ENCODE measurements around the gene VPS41.
A peak's percentile ranks its signal among the peaks of the same experiment; 100 is the strongest.
"Not testable (repeated sequence)": the region's sequence is repeated elsewhere in the genome, so short reads cannot be mapped to it uniquely, and the experiment has no call there.

The VPS41 gene

DNA sequence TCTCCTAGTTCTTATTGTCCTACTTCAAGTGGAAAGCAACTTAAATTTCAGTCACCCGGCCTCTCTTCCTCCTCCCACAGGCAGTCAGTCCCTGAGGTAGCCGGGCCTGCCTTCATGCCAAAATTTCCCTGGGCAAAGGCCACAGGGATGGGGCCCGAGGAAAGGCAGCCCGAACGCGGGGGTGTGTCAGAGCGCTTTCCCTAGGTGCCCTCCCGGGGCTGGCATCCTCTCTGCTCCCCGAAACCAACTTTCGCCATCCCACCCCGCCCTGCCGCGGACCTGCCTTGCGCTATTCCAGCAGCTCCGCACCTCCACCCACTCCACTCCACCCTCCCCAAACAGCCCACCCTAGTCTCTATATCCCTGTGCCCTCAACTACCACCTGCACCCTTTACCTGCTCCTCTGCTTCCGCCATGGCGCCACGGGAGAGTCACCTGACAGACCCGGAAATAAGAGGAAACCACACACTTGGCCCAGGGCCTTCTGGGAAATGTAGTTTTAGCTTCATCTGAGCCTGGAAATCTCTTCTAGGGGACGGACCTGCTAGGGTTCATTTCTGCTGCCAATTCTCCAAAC lies at the start of gene VPS41:
TSS of gene VPS41 (minus strand) at position 433 of the 577 bp plus-strand sequence. CDS start at position 416, 17 bp downstream.
- DNase-seq (ENCODE audit: low read depth in 2 of 3, low spot score in 1 of 3): peak; percentile 56 to 63 (median 59)

DNA sequence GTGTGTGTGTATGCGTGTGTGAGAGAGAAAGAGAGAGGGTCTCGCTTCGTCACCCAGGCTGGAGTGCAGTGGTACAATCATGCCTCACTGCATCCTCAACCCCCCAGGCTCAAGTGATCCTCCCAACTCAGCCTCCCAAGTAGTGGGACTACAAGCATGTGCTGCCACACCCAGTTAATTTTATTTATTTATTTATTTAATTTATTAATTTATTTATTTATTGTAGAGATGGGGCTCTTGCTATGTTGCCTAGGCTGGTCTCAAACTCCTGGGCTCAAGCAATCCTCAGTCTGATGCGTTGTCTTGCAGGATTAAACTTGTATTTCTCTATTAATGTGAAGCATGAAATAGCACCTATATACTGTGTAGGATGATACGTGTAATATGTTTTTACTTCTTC lies 46.9 kb upstream of the VPS41 start:
- DNase-seq (ENCODE audit: low read depth in 2 of 3, low spot score in 1 of 3): no peak

DNA sequence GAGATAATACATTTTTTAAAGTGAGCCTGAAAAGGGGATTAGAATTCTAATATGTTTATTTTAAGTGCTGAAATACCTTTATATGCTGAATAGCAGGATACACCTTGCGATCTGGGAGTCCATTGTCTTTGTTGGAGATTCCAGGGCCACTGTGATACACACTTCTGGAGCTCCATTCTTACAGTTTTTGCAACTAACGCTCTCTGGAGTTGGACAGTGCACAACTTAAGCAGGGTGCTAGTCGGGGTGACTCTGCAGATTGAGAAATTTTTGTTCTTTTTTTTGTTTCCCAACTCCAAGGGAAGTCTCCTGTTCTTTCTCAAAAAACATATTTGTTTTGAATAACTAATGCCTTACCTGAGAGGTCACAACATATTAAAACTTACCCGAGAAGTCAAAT lies 45.0 kb upstream of the VPS41 start:
- DNase-seq (ENCODE audit: low read depth in 2 of 3, low spot score in 1 of 3): no peak

DNA sequence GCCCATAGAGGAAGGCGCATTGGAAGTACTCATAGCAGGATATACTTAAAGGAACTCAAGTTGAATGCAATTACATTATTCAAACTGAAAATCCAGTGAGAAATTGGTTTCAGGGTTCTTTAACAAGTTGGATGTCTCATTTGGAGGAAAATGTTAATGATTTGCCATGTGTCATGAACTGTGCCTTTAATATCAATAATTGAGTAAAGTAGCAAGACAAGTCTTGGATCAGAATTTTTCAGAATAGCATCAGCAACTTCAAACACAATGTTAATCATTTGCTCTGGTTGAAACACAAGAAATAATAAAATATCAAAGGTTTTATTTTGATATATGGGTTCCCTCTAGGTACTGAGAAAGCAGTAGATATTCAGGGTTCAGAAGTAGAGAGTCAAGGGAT lies 44.2 kb upstream of the VPS41 start:
- no peak for DNase-seq (ENCODE audit: low read depth in 2 of 3, low spot score in 1 of 3)

DNA sequence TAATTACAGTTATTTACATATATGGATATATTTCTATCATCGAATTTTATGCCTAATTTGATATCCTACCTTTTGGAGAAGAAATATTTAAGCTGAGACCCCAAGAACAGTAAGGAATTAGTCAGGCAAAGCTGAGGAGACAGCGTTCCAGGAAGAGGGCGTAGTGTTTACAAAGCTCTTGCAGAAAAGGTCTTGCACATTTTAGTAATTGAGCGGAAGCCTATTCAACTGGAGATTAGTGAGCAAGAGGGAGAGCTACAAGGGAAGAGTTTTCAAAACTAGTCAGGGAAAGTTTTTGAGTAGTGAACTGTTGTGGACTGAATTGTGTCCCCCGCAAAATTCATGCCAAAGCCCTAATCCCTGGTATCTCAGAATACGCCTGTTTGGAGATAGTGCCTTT lies 42.2 kb upstream of the VPS41 start:
- no peak for DNase-seq (ENCODE audit: low read depth in 2 of 3, low spot score in 1 of 3)

DNA sequence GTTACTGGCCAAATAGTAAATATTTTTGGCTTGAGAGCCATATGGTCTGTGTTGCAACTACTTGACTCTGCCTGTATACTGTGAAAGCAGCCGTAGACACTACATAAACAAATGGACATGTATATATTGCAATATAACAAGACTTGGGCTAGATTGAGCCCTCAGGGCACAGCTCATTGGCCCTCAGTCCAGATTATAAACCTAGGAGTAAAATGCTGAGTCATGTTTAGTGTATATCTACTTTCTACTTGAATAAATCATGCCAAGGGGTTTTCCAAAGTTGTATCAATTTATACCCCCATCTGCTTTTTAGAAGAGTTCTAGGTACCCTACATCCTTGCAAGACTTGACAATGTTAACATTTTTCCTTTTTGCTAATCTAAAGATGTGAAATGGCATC lies 41.3 kb upstream of the VPS41 start:
- no peak for DNase-seq (ENCODE audit: low read depth in 2 of 3, low spot score in 1 of 3)

DNA sequence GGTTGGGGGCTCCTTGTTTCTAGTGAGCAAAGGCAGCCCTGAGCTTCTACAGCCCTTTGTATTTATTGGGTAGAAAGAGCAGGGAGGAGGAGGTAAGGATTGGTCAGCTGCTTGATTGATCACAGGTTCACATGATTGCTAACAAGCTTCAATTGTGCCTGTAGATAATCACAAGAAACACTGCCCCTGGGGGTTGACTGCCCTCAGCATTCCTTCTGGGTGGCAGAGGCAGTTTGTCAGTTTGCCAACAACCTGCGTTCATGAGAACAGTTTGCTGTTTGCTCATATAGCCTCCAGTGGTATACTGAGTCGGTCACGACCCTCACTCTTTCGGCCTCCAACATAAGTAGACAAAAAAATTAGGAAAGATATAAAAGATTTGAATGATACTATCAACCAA lies 38.5 kb upstream of the VPS41 start:
- not testable (repeated sequence) for DNase-seq (ENCODE audit: low read depth in 2 of 3, low spot score in 1 of 3)

DNA sequence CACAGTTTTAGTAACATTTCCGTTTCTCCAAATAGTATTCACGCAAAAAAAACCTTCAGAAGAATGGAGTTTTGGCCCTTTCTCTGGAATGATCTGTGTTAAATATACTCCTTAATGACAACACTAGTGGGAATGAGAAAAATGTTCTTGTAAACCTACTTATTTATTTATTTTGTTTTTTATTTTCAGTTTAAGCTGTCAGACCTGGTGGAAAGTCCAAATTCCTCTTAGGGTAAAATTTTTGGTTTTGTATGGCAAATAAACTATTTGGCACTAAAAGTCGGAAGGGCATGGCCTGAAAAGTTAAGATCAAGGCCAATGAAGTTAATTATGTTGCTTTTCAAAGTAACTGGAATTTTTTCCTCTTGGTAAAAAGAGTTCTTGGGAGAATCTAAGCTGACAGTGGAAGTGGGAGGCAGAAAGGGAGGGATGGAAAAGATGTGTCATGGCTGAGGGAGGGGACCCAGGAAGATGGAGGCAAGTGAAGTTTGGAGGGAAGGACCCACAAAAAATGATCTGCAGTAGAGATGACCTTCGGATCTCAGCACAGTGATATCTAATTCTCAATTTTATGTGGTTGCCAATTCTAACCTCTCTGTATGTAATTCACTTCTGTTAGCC lies 33.5 kb upstream of the VPS41 start:
- DNase-seq (ENCODE audit: low read depth in 2 of 3, low spot score in 1 of 3): no peak

DNA sequence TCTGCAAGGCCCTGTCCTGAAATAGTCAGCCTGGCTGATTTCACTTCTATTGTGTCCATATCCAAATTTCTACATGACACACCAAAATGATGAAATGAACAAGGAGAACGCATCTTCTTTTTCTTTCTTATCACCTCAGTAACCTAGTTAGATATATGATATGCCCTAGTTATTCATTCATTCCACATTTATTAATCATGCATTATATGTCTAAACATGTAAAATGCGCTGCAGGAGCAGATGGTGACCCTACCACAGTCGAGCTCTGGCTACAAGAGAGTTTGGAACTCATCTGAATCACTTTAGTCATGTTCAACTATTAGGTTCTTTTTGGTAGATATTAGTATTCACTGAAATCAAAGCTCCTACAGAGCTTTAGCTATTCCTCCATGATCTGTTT lies 31.8 kb upstream of the VPS41 start:
- DNase-seq (ENCODE audit: low read depth in 2 of 3, low spot score in 1 of 3): no peak

DNA sequence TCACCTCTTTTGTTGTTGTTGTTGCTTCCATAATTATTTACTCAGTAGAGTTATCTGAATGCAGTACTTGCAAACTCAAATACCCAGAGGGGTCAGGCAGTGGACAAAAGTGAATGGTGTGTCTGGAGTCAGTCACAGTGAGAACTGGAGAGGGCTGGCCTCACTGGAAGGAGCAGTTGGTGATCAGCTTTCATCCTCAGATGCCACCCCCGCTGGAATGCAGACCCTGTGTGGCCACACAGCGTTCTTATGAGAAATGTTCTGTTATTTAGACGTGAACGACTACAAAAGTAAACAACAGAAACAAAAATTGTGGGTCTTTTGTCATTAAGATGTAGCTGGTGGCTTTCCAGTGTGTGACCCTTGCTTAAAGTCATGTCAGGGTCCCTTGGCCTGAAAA lies 29.6 kb upstream of the VPS41 start:
- no peak for DNase-seq (ENCODE audit: low read depth in 2 of 3, low spot score in 1 of 3)

DNA sequence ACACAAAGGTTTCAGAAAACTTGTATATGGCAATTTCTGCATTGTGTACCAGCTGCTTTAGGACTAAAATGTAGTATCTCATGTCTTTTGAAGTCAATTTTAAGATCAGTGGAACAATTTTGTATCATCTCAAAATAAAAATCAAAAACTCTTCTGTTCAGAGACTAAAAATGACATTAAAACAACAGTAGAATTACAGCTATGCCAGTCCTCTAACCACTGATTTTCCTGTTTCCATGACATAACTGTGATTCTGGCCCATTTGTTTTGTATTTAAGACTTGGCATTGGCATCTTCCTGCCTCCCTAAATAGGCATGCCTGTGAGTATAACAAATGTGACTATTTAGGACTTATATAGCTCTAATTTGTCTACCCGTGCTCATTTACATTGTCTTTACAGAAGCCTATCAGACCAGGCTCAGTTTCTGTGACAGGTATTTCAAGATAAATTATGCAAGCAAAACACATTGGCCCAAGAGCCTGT lies 29.1 kb upstream of the VPS41 start:
- no peak for DNase-seq (ENCODE audit: low read depth in 2 of 3, low spot score in 1 of 3)

DNA sequence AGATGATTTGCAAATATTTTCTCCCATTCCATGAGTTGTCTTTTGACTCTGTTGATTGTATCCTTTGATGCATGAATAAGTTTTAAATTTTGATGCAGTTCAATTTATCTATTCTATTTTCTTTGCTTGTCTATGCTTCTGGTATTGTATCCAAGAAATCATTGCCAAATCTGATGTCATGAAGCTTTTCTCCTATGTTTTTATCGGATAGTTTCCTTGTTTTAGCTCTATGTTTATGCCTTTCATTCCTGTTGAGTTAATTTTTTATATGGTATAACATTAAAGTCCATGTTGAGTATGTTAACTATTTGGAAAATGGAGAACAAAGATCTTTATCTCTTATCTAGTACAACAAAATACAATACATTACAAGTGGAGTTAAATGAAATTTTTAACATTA lies 27.6 kb upstream of the VPS41 start:
- DNase-seq (ENCODE audit: low read depth in 2 of 3, low spot score in 1 of 3): no peak

DNA sequence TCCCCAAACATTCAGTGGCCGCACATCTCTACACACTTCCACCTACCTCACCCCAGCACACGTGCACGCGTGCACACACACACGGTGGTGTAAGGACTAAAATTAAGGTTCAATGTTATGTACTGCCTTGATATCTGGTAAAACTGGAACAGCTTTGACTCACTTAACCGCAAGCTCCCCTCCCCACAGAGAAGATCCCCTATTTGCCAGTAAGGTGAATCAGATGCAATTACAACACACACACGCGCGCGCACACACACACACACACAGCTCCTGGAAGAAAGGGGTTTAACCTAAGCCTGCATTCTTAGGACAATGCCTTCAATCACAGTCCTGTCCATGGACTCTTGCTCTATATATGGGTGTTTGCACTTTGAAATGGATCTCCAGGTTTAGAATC lies 25.5 kb upstream of the VPS41 start:
- DNase-seq (ENCODE audit: low read depth in 2 of 3, low spot score in 1 of 3): no peak

DNA sequence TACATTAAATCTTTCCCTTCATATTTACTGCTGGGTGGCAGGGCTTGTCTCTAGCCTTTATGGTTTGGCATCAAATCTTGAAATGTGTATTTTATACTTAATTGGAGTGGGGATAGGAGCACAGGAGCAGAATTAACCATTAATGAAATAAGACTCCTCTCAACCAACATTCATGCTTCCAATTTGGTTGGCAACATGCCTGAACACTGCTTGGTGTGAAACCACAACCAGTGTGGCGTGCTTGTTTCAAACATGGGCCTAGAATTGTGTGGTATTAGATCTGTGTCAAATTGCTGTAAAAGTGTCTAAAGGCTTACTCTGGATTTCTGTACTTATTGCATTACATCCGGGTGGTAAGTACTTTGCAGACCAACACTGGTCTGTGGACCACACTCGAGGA lies 25.1 kb upstream of the VPS41 start:
- no peak for DNase-seq (ENCODE audit: low read depth in 2 of 3, low spot score in 1 of 3)

DNA sequence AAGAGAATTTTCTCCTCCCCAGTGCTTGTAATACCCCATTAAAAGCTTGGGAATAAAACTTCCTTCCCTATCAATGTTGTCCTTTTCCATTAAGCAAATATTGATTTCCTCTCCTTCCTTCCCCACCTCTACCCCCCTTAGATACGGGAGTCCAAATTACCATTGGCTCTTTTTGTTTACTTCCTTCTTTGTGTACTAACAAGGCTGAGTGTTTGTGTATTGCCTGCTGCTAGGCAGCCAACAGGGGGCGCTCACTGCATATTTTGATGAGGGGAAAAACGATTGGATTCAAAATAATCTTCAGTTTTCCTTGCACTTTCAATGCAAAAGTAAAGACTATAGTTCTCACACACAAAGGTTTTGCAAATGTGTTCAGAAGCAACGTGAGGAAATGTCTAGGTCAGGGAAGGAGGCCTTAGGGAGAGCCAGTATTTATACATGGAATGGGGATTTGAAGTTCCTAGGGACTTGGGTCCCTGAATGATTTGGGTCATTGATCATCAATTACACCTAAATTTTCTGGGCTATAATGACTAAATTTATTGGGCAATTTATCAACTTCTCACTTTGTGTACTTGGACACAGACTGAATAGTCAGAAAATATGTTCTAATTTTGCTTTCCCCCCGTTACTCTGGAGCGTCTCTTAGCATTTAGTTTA lies 23.6 kb upstream of the VPS41 start:
- DNase-seq (ENCODE audit: low read depth in 2 of 3, low spot score in 1 of 3): peak; percentile 25 to 60 (median 34)

DNA sequence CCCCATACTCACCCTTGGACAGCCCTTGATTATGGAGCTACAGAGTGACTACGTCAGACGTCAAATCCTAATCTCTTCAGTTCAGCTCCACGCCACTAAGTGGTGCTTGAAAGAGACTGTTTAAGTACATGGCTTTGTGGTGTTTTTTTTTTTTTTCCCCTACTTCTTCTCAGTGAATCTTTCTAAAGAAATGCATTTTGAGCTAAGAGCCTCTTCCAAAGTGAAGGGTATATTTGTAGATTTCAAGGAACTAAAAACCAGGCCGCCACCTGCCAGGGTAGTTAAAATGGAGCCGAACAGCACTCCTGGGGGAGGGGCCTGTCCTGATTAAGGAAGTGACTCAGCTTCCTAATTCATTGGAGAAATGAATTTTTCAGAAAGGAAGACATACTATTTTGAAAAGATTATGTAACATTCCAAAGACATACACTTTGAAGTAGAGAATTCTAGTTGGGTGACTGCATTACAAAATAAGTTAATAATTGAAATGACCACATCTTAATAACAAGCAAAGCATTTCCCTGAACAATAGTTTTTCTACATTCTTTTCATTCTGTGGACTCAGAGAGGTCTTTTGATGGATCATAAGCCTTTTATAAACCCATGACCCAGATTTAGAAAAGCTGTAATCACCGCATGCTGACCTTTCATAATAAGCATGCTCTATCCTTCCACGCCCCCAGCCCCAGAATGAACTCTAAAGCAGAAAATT lies 20.6 kb upstream of the VPS41 start:
- no peak for DNase-seq (ENCODE audit: low read depth in 2 of 3, low spot score in 1 of 3)

DNA sequence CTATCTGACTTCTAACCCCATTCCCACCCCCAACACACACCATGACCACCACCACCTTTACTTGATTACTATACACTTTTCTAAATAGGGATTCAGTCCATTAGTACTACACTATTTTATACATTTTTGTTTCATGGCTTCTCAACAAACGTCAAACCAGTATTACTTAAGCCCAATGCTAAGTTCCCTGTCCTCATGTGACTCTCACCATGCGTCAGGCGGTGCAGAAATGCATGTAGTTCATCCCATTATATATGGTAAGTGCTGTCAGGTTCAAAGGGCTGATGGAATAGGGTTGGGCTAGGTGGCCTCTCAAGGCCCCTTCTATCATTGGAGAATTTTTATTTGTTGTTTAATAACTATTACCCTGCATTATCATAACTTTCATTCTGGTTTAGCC lies 19.5 kb upstream of the VPS41 start:
- DNase-seq (ENCODE audit: low read depth in 2 of 3, low spot score in 1 of 3): no peak

DNA sequence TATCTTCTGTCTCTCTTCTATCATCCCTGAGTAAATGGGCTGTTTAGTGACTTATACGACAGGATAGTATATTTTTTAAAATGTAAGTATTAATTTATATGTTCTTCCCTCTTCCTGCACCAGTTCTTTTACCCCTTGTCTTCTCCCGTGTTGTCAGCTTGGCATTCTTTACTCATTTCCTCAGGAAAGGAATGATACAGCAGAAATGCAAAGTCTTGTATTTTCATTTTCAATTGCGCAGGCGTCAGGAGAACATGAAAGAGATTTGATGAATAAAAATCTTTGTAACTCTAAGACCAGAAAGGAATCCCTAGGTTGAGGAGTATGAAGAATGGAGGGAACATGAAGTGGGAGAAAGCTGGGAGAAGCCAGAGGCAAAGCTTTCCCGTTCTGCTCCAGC lies 18.8 kb upstream of the VPS41 start:
- DNase-seq (ENCODE audit: low read depth in 2 of 3, low spot score in 1 of 3): no peak

DNA sequence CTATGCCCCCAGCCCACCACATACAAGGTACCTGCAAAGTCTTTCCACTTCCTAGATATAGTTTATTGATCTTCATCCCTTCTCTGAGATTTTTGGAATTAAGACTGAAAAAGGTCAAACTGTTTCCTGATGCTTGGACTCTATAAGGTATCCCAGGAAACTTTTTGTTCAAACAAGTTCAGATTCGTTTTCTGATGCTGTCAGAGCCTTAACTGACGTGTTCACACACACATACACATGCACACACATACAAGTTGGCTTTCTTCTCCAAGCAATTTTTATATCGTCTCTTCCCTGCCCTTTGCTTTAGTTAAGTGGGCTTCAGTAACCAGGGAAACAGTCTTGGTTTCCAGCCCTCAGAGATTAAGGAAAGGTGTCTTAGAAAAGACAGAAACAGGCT lies 11.7 kb upstream of the VPS41 start:
- DNase-seq (ENCODE audit: low read depth in 2 of 3, low spot score in 1 of 3): no peak

DNA sequence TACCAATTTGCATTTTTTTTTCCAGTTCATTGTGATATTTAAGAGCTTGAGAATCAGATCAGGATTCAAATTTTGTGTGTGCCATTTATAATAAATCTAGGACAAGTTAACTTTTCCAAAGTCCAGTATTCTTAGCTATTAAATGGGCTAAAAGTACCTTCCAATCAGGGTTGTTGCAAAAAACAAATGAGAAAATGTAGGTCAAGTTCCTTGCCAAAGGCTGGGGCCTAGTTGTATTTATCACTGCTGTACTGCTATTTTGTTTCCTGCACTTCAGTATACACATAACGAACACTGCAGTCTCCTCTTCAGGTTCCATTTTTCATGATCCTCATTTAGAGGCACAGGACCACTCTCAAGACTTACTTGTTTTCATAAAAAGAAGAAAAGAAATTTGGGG lies 7.4 kb upstream of the VPS41 start:
- no peak for DNase-seq (ENCODE audit: low read depth in 2 of 3, low spot score in 1 of 3)

DNA sequence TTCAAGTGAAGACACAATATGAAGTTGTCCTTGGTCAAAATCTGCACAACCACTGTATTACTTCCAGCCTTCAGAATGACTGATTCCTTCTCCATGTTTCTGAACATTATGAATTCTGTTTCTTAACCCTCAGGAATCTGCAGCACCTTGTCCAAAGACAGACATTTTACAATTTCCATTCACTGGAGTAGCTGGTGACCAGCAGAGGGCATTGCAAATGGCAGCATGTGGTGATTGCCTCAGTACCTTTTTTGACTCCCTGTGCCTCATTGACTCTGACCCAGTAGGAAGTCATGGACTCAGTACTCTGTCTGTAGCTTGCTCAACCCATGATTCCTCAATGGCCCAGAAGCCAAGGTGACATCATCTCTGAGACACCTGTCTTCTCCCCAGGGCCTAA lies 879 bp upstream of the VPS41 start:
- no peak for DNase-seq (ENCODE audit: low read depth in 2 of 3, low spot score in 1 of 3)

DNA sequence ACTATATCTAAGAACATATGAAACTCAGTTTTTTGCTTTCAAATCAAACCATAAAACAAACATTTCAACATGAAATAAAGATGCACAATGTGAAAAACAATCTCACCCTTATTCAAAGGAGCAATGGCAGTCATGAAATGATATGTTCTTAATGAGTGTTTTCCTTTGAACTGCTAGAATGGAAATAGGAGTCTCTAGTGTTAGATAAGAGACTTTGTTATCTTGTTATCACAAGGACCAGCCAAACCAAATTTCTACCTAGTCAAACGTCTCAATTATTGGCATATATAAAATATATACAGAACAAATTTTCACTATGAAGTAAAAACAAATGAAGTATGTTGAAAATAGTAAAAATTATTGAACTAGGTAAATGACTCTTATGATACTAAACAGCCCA lies 1.2 kb downstream of the VPS41 start:
- no peak for DNase-seq (ENCODE audit: low read depth in 2 of 3, low spot score in 1 of 3)

All from stimulated activated CD4-positive, alpha-beta T cell treated with anti-CD3 and anti-CD28 coated beads, Interleukin-12 subunit alpha, Interleukin-12 subunit beta, amount 100 ng/mL, for 48 hours (primary cell).